NCI-H2029 treated with DMSO at 0.1 percent for 48 hours (cell line): ENCODE data around the gene ZNF318.
"Not testable (repeated sequence)": the region's sequence is repeated elsewhere in the genome, so short reads cannot be mapped to it uniquely, and the experiment has no call there.

Experiments used
- DNase-seq: peaks from one replicate; lab custom pipeline; 2025; lab: John Stamatoyannopoulos, UW

The ZNF318 gene, protein sequence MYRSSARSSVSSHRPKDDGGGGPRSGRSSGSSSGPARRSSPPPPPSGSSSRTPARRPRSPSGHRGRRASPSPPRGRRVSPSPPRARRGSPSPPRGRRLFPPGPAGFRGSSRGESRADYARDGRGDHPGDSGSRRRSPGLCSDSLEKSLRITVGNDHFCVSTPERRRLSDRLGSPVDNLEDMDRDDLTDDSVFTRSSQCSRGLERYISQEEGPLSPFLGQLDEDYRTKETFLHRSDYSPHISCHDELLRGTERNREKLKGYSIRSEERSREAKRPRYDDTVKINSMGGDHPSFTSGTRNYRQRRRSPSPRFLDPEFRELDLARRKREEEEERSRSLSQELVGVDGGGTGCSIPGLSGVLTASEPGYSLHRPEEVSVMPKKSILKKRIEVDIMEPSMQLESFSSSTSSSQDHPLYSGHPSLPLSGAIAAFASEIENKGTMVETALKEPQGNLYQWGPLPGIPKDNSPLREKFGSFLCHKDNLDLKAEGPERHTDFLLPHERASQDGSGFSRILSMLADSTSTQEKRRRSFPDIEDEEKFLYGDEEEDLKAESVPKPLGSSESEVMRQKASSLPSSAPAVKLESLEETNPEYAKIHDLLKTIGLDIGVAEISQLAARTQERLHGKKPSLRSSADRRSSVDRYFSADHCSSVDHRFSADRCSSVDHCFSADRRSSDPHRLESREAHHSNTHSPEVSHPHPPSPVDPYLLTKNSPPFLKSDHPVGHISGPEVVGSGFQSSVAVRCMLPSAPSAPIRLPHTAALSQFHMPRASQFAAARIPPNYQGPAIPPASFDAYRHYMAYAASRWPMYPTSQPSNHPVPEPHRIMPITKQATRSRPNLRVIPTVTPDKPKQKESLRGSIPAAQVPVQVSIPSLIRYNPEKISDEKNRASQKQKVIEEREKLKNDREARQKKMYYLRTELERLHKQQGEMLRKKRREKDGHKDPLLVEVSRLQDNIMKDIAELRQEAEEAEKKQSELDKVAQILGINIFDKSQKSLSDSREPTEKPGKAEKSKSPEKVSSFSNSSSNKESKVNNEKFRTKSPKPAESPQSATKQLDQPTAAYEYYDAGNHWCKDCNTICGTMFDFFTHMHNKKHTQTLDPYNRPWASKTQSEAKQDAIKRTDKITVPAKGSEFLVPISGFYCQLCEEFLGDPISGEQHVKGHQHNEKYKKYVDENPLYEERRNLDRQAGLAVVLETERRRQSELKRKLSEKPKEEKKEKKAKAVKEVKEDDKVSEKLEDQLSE (N-terminal part only)

DNA sequence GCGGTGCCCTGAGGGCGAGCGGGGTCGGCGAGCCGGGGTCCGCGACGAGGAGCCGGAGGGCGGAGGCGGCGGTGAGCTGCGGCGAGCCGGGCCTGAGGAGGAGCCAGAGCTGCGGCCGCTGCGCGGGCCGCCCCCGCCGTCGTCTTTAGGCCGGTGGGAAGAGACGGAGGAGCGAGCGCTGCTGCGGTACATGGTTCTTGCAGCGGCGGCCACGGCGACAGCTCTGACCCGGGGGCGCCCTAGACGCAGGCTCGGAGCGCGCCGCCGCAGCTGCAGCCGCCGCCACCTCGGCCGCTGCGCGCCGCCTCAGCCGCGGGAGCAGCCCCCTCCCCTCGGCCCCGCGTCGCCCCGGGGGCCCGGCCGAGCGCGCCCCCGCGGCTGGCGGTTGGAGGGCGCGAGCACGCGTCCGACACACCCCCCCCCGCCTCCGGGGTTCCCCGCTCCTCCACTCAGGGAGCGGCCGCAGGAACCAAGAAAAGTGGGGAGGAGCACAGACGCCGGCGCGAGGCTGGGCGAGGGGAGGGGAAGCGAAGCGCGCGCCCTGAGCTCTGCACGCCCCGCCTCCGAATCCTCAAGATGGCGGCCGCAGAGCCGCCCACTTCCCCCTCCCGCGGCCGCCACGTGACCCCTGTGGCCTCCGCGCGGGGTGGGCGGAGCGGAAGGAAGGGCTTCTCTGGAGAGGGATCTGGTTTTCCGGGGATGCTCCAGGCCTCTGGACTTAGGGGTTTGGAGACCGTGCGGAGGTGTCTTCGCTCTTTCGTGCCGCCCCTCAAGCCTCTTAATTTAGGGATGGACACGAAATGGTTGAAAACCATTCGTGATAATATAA lies at the start of gene ZNF318:
TSS of gene ZNF318 (minus strand) at position 474 of the 829 bp plus-strand sequence. CDS start at position 192, 282 bp downstream.
- peak; percentile 83 for DNase-seq

DNA sequence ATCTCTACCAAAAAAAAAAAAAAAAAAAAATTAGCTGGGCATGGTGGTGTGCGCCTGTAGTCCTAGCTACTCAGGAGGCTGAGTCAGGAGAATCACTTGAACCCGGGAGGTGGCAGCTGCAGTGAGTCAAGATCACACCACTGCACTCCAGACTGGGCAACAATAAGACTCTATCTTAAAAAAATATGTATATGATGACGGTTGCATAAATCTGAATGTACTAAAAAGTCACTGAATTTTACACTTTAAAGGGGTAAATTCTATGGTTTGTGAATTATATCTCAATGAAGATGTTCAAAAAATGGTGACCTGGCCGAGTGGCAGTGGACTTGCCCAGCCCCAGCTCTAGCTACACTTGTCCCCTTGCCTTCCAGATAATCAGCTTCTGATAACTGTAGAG lies 47.5 kb upstream of the ZNF318 start:
- no peak for DNase-seq

GRCh38 chr6:43415275-43415674 lies 45.8 kb upstream of the ZNF318 start:
- DNase-seq = not testable (repeated sequence)

DNA sequence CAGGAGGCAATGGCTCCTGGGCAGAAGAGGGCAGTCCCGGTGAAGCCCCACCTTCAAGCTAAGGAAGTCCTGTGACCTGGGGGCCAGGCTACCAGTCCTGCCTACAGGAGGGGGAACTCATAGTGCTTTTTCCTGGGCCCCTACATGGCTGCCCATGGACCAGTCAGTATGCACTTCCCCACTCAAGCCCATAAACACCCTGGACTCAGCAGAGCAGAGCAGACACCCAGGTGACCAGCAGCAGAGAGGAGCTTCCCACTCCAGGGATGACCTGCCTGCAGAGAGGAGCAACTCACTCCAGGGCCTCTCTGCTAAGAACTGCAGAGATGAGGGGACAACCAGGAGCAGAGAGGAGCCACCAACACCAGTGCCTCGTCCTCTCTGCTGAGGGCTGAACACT lies 43.6 kb upstream of the ZNF318 start:
- DNase-seq = no peak

- DNase-seq = no peak
Observed at GRCh38 chr6:43412541-43412940, 43.1 kb upstream of the ZNF318 start.

DNA sequence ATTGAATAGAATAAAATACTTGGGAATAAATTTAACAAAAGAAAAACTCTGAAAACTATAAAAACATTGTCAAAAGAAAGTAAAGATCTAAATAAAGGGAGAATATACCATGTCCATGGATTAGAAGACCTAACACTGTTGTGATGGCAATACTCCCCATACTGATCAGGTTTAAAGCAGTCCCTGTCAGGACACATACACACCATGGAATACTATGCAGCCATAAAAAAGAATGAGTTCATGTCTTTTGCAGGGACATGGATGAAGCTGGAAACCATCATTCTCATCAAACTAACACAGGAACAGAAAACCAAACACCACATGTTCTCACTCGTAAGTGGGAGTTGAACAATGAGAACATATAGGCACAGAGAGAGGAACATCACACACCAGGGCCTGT lies 41.3 kb upstream of the ZNF318 start:
- not testable (repeated sequence) for DNase-seq

- no peak for DNase-seq
Observed at GRCh38 chr6:43408259-43408658, 38.8 kb upstream of the ZNF318 start.

DNA sequence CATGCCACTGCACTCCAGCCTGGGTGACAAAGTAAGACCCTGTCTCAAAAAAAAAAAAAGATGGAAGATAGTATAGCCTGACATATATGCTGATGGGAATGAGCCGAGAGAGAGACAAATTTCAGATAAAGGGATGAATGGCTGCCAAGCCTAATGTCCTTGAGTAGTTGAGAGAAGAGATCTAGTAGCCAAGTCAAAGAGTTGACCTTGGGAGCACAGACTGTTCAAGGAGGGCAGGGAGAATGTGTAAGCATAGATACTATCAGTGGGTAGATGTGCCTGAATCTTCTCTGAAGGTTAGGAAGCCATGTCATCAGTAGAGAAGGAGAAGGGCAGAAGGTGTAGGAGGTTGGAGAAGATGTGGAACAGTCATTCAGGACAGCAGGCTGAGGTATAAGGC lies 37.8 kb upstream of the ZNF318 start:
- no peak for DNase-seq

DNA sequence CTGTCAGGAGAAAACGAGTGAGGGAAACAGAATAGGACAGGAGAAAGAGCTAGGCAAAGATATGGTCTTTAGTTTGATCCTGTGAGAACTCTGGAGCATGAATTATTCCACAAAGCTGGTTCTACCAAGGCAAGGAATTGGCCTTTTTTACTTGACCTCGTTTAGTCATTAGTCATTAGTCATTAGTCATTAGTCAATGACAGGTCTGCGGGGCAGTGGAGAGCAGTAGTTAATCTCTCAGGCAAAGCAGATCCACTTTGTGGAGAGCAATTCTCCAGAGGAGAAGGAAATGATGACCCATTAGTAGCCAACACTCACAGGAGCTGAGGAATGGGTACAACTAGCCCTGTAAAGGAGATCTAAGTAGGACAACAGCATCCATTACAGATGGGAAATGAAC lies 35.9 kb upstream of the ZNF318 start:
- DNase-seq = no peak

GRCh38 chr6:43402820-43403219 lies 33.4 kb upstream of the ZNF318 start:
- DNase-seq = no peak

- no peak for DNase-seq
Observed at GRCh38 chr6:43401730-43402129, 32.3 kb upstream of the ZNF318 start.

- no peak for DNase-seq
Observed at GRCh38 chr6:43399932-43400487, 30.6 kb upstream of the ZNF318 start.

- peak; percentile 2 for DNase-seq
Observed at GRCh38 chr6:43396408-43397149, 27.1 kb upstream of the ZNF318 start.

GRCh38 chr6:43395776-43396175 lies 26.3 kb upstream of the ZNF318 start:
- no peak for DNase-seq

DNA sequence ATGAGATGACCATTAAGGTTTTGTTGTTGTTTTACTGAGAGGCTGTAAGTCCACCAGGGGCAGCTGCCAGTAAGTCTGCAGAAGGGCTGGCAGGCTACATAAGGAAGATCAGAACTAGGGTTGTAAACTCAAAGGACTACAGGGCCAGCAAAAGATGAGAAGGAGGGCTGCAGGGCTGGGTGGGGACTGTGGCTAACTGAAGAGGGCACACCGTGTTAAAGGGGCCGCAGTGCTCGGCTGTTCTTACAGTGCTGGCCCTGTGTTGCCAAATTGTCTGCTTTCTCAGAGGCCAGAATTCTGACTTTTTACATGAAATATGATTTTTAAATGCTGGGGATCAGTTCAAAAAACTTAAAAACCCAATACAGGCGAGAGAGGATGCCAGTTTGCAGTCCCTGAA lies 25.5 kb upstream of the ZNF318 start:
- DNase-seq = no peak

GRCh38 chr6:43393602-43394001 lies 24.2 kb upstream of the ZNF318 start:
- no peak for DNase-seq

DNA sequence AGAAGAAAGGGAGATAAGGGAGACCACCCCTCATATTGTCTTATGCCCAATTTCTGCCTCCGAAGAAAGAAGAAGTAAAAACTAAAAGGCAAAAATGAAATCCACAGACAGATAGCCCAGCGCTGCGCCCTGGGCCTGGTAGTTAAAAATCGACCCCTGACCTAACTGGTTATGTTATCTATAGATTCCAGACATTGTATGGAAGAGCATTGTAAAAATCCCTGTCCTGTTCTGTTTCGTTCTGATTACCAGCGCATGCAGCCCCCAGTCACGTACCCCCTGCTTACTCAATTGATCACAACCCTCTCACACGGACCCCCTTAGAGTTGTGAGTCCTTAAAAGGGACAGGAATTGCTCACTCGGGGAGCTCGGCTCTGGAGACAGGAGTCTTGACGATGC lies 23.7 kb upstream of the ZNF318 start:
- not testable (repeated sequence) for DNase-seq

- DNase-seq = no peak
Observed at GRCh38 chr6:43391440-43392031, 22.1 kb upstream of the ZNF318 start.

DNA sequence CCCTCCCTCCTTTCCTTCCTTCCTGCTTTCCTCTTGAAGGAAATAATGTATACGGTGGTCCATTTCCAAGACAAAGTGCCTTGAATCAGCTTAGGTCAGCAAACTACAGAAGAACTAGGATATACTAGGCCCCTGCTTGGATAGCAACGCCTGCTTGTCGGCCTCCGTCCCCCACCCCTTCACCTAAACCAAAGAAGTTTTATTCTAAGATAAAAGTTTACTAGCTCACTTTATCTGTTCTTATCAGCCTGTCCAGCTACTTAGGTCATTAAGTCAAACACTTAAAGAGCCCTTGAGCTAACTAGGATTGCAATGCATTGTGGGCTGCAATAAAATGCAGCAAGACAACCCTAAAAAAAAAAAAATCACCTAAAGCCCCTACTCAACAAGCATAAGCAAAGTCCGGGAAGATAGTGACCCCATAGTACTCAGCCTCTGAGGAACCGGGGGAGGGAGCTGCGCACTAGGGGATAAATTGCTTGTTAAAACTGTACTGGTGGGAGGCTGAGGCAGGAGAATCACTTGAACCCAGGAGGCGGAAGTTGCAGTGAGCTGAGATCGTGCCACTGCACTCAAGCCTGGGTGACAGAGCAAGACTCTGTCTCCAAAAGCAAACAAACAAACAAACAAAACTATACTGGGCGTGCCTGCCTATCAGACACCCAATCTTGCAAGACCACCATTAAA lies 21.4 kb upstream of the ZNF318 start:
- not testable (repeated sequence) for DNase-seq
